GM12873 (cell line): ENCODE results near the gene RALGDS.

ENCODE experiments used
- TF ChIP-seq, protein P1 (sequence below): IDR thresholded peaks from 2 replicates; pipeline ENCODE4 v1.5.1; 2012; ENCODE audit warnings: low read depth, mild to moderate bottlenecking, moderate library complexity, low read length, control low read depth; ENCODE audit not compliant: insufficient read depth; ENCODE audit errors: missing control alignments

Gene RALGDS

DNA sequence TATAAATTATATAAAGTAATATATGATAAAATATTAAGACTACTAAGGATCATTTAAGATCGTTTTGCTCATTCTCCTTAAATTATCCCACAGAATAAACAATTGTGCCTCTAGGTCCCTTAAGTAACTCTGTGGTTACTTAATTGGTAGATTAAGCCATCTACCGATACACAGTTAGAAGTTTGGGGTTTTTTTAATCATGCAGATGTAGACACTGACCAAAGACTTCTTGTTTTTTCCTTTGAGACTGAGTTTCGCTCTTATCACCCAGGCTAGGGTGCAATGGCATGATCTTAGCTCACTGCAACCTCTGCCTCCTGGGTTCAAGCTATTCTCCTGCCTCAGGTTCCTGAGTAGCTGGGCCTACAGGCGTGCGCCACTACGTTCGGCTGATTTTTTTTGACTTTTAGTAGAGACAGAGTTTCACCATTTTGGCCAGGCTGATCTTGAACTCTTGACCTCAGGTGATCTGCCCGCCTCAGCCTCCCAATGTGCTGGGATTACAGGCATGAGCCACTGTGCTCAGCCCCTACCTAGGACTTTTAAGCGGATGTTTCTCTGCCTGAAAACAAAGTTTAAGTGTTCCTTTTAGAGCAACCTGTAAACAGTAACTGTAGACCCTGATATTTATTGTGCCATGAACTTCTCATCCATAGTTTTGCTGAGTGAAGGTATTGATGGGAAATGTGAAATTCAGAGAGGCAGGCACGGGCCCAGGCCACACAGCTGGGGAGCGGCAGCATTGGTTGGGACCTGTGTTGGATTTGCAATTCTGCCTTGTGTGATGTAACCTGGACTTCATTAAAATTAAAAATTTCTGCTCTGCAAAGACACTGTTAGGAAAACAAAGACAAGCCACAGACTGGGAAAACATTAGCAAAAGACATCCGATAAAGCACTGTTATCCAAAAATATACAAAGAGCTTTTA lies 47.7 kb downstream of the RALGDS start:
- TF ChIP-seq, protein P1, sequence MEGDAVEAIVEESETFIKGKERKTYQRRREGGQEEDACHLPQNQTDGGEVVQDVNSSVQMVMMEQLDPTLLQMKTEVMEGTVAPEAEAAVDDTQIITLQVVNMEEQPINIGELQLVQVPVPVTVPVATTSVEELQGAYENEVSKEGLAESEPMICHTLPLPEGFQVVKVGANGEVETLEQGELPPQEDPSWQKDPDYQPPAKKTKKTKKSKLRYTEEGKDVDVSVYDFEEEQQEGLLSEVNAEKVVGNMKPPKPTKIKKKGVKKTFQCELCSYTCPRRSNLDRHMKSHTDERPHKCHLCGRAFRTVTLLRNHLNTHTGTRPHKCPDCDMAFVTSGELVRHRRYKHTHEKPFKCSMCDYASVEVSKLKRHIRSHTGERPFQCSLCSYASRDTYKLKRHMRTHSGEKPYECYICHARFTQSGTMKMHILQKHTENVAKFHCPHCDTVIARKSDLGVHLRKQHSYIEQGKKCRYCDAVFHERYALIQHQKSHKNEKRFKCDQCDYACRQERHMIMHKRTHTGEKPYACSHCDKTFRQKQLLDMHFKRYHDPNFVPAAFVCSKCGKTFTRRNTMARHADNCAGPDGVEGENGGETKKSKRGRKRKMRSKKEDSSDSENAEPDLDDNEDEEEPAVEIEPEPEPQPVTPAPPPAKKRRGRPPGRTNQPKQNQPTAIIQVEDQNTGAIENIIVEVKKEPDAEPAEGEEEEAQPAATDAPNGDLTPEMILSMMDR = no peak

DNA sequence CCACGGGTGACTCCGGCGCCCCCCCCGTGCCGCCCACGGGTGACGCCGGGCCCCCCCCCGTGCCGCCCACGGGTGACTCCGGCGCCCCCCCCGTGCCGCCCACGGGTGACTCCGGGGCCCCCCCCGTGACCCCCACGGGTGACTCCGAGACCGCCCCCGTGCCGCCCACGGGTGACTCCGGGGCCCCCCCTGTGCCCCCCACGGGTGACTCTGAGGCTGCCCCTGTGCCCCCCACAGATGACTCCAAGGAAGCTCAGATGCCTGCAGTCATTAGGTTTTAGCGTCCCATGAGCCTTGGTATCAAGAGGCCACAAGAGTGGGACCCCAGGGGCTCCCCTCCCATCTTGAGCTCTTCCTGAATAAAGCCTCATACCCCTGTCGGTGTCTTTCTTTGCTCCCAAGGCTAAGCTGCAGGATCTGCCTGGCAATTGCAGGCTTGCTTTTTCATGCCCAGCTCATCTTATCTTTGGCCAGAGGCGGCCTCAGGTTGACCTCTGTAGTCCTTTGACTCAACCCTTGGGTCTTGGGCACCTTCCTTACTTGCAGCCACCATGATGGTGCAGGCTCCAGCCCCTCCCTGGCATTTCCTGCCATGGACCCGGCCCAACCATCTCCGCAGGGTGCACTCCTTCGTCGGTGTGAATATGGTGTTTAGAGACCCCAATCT lies 49.4 kb downstream of the RALGDS start:
- TF ChIP-seq, protein P1 = no peak

DNA sequence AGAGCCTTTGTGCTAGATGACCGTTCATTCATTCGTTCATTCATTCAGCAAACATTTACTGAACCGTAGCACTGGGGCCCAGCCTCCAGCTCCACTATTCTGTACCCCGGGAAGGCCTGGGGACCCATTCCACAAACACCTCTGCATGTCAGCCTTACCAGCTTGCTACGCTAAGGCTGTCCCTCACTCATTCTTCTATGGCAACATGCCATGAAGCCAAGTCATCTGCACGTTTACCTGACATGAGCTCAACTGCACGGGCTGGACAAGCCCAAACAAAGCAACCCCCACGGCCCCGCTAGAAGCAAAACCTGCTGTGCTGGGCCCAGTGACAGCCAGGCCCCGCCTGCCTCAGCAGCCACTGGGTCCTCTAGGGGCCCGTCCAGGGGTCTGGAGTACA lies 53.2 kb downstream of the RALGDS start:
- TF ChIP-seq, protein P1 = no peak

DNA sequence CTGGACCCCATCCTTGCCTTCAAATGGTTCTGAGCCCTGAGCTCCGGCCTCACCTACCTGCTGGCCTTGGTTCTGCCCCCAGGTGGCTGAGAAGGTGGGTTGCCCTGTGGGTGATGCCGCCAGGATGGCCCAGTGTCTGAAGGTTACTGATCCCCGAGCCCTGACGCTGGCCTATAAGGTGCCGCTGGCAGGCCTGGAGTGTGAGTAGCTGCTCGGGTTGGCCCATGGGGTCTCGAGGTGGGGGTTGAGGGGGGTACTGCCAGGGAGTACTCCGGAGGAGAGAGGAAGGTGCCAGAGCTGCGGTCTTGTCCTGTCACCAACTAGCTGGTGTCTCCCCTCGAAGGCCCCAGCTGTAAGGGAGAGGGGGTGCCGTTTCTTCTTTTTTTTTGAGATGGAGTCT lies 54.0 kb downstream of the RALGDS start:
- TF ChIP-seq, protein P1 = no peak

DNA sequence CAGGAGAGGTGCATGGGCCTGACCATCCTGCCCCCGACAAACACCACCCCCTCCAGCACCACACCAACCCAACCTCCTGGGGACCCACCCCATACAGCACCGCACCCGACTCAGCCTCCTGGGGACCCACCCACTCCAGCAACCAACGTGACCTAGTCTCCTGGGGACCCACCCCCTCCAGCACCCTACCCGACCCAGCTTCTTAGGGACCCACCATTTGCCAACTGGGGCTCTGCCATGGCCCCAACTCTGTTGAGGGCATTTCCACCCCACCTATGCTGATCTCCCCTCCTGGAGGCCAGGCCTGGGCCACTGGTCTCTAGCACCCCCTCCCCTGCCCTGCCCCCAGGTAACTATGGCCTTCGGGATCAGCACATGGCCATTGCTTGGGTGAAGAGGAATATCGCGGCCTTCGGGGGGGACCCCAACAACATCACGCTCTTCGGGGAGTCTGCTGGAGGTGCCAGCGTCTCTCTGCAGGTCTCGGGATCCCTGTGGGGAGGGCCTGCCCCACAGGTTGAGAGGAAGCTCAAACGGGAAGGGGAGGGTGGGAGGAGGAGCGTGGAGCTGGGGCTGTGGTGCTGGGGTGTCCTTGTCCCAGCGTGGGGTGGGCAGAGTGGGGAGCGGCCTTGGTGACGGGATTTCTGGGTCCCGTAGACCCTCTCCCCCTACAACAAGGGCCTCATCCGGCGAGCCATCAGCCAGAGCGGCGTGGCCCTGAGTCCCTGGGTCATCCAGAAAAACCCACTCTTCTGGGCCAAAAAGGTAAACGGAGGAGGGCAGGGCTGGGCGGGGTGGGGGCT lies 54.7 kb downstream of the RALGDS start:
- TF ChIP-seq, protein P1 = no peak

DNA sequence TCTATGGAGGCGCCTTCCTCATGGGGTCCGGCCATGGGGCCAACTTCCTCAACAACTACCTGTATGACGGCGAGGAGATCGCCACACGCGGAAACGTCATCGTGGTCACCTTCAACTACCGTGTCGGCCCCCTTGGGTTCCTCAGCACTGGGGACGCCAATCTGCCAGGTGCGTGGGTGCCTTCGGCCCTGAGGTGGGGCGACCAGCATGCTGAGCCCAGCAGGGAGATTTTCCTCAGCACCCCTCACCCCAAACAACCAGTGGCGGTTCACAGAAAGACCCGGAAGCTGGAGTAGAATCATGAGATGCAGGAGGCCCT lies 56.0 kb downstream of the RALGDS start:
- TF ChIP-seq, protein P1 = no peak
